Neuron (in vitro differentiated cells): ENCODE data around the gene PLCH1.

ENCODE experiments used
- H2AFZ ChIP-seq: one replicate; pipeline ENCODE4 v1.6.1; 2013; ENCODE audit warnings: low read depth, mild to moderate bottlenecking, inconsistent platforms, low read length, moderate library complexity
- H3K27me3 ChIP-seq: one replicate; pipeline ENCODE4 v1.6.1; 2013; ENCODE audit warnings: low read length; ENCODE audit not compliant: insufficient read depth
- H3K36me3 ChIP-seq: one replicate; pipeline ENCODE4 v1.6.1; 2013; ENCODE audit warnings: low read length; ENCODE audit not compliant: insufficient read depth
- H3K4me1 ChIP-seq: one replicate; pipeline ENCODE4 v1.6.1; 2013; ENCODE audit warnings: low read length; ENCODE audit not compliant: insufficient read depth
- H3K4me3 ChIP-seq: 2 replicates; pipeline ENCODE4 v1.5.1; 2013; ENCODE audit warnings: mild to moderate bottlenecking, low read length, moderate library complexity
- H3K9me3 ChIP-seq: one replicate; pipeline ENCODE4 v1.6.1; 2013; ENCODE audit warnings: low read length

The PLCH1 gene

GRCh38 chr3:155387571-155387970, 357.3 kb downstream of the PLCH1 start:
- Histone ChIP-seq H3K36me3 (no peaks in the 10 kb centered on the region), H3K4me1 (peaks cover 5% of the 10 kb centered on the region), H2AFZ (no peak overlapping the region), H3K4me3 (no peak overlapping the region), H3K9me3 (no peaks in the 10 kb centered on the region), H3K27me3 (no peaks in the 10 kb centered on the region)

- Histone ChIP-seq H3K27me3 (no peaks in the 10 kb centered on the region), H3K9me3 (no peaks in the 10 kb centered on the region), H3K36me3 (no peaks in the 10 kb centered on the region), H3K4me1 (peaks cover 6% of the 10 kb centered on the region), H3K4me3 (no peak overlapping the region), H2AFZ (no peak overlapping the region)
These were observed 358.0 kb downstream of the PLCH1 start for GRCh38 chr3:155386919-155387318.

GRCh38 chr3:155385896-155386625, 358.8 kb downstream of the PLCH1 start:
- Histone ChIP-seq H3K4me1 (peaks cover 6% of the 10 kb centered on the region), H3K4me3 (no peak overlapping the region), H2AFZ (no peak overlapping the region), H3K36me3 (no peaks in the 10 kb centered on the region), H3K27me3 (no peaks in the 10 kb centered on the region), H3K9me3 (no peaks in the 10 kb centered on the region)

GRCh38 chr3:155382396-155383042, 362.4 kb downstream of the PLCH1 start:
- Histone ChIP-seq H3K27me3 (no peaks in the 10 kb centered on the region), H3K9me3 (no peaks in the 10 kb centered on the region), H3K4me1 (peaks cover 6% of the 10 kb centered on the region), H3K4me3 (no peak overlapping the region), H3K36me3 (no peaks in the 10 kb centered on the region), H2AFZ (no peak overlapping the region)

- H3K27me3 ChIP-seq, result no peaks in the 10 kb centered on the region
- peaks cover 3% of the 10 kb centered on the region for H3K4me1 ChIP-seq
- no peak overlapping the region for H2AFZ ChIP-seq
- no peaks in the 10 kb centered on the region for H3K9me3 ChIP-seq
- no peak overlapping the region for H3K4me3 ChIP-seq
- no peaks in the 10 kb centered on the region for H3K36me3 ChIP-seq
These were observed 367.0 kb downstream of the PLCH1 start for GRCh38 chr3:155377847-155378246.

GRCh38 chr3:155377071-155377470, 367.8 kb downstream of the PLCH1 start:
- no peaks in the 10 kb centered on the region for H3K27me3 ChIP-seq
- no peak overlapping the region for H3K4me3 ChIP-seq
- H3K4me1 ChIP-seq, result no peaks in the 10 kb centered on the region
- H3K9me3 ChIP-seq, result no peaks in the 10 kb centered on the region
- no peaks in the 10 kb centered on the region for H3K36me3 ChIP-seq
- no peak overlapping the region for H2AFZ ChIP-seq

GRCh38 chr3:155372281-155372680, 372.6 kb downstream of the PLCH1 start:
- Histone ChIP-seq H3K4me1 (peaks cover 11% of the 10 kb centered on the region), H3K27me3 (no peaks in the 10 kb centered on the region), H2AFZ (no peak overlapping the region), H3K9me3 (no peaks in the 10 kb centered on the region), H3K4me3 (no peak overlapping the region), H3K36me3 (no peaks in the 10 kb centered on the region)

GRCh38 chr3:155370764-155371503, 373.9 kb downstream of the PLCH1 start:
- Histone ChIP-seq H3K4me3 (no peak overlapping the region), H3K9me3 (no peaks in the 10 kb centered on the region), H3K4me1 (peaks cover 11% of the 10 kb centered on the region), H3K36me3 (no peaks in the 10 kb centered on the region), H2AFZ (no peak overlapping the region), H3K27me3 (no peaks in the 10 kb centered on the region)

GRCh38 chr3:155370198-155370597, 374.7 kb downstream of the PLCH1 start:
- Histone ChIP-seq H2AFZ (no peak overlapping the region), H3K36me3 (no peaks in the 10 kb centered on the region), H3K4me3 (no peak overlapping the region), H3K27me3 (no peaks in the 10 kb centered on the region), H3K4me1 (peaks cover 11% of the 10 kb centered on the region), H3K9me3 (peaks cover 3% of the 10 kb centered on the region)

- Histone ChIP-seq H3K36me3 (no peaks in the 10 kb centered on the region), H3K27me3 (no peaks in the 10 kb centered on the region)
These were observed 375.1 kb downstream of the PLCH1 start for GRCh38 chr3:155369735-155370134.

GRCh38 chr3:155369244-155369643, 375.6 kb downstream of the PLCH1 start:
- peaks cover 3% of the 10 kb centered on the region for H3K9me3 ChIP-seq
- no peak overlapping the region for H3K4me3 ChIP-seq
- H2AFZ ChIP-seq, result no peak overlapping the region
- no peaks in the 10 kb centered on the region for H3K36me3 ChIP-seq
- no peaks in the 10 kb centered on the region for H3K27me3 ChIP-seq
- peaks cover 13% of the 10 kb centered on the region for H3K4me1 ChIP-seq

More at GRCh38 chr3:155369735-155370134, 375.1 kb downstream of the PLCH1 start:
- Histone ChIP-seq H3K9me3 (peaks cover 3% of the 10 kb centered on the region), H2AFZ (no peak overlapping the region), H3K4me1 (peaks cover 11% of the 10 kb centered on the region), H3K4me3 (no peak overlapping the region)

GRCh38 chr3:155368786-155369185, 376.1 kb downstream of the PLCH1 start:
- peaks cover 17% of the 10 kb centered on the region for H3K4me1 ChIP-seq
- no peaks in the 10 kb centered on the region for H3K27me3 ChIP-seq
- no peak overlapping the region for H3K4me3 ChIP-seq
- peaks cover 3% of the 10 kb centered on the region for H3K9me3 ChIP-seq
- no peak overlapping the region for H2AFZ ChIP-seq
- no peaks in the 10 kb centered on the region for H3K36me3 ChIP-seq

- no peaks in the 10 kb centered on the region for H3K27me3 ChIP-seq
- H2AFZ ChIP-seq, result no peak overlapping the region
- H3K9me3 ChIP-seq, result peaks cover 3% of the 10 kb centered on the region
- H3K4me1 ChIP-seq, result peaks cover 27% of the 10 kb centered on the region
- H3K4me3 ChIP-seq, result no peak overlapping the region
- no peaks in the 10 kb centered on the region for H3K36me3 ChIP-seq
These were observed 377.4 kb downstream of the PLCH1 start for GRCh38 chr3:155367506-155367905.
